Measurements from ENCODE around the gene PGM2. TPM values are rescaled to one million over a fixed set of nuclear protein-coding genes. Genes with fewer than 3 reads are reported as not detected.

Gene PGM2
- total RNA-seq, 1 experiment from 2014 or later, result 20.9 TPM

DNA sequence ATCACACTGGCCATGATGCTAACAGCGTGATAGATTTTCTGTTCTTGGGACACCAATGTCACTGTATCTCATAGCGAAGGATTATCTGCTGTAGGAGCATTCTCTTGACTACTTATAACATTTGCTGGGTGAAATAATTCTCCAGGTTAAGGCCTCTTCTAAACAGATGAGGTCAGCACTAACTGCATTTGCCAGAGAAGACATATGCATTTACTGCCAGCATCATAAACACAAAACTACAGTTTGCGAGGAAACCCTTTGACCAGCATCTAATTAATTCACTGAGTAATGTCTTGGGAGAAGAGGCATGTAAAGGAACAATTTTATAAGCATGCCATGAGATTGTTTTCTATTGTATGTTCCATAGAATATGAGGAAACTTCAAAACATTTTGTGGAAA, 78.3 kb downstream of the PGM2 start:
- H3K4me3 ChIP-seq, result no peak overlapping the region
- DNase-seq (ENCODE audit: low read depth in 1 of 2, low spot score in 2 of 2), result no peak
- H3K27ac ChIP-seq, result no peak overlapping the region

DNA sequence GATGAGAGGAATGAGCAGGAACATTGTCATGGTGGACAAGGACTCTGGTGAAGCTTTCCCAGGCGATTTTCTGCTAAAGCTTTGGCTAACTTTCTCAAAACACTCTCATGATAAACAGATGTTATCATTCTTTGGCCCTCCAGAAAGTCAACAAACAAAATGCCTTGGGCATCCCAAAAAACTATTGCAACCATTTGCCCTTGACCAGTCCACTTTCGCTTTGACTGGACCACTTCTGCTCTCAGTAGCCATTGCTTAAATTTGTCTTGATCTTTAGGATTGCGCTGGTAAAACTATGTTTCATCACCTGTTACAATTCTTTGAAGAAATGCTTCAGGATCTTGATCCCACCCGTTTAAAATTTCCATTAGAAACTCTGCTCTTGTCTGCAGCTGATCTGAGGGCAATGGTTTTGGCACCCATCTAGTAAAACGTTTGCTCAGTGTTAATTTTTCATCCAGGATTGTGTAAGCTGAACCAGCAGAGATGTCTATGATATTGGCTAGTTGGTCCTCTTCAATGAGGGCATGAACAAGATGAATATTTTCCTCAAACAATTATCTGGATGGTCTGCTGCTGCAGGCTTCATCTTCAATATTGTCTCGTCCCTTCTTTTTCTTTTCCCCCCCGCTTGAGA, 79.2 kb downstream of the PGM2 start:
- no peak for DNase-seq (ENCODE audit: low read depth in 1 of 2, low spot score in 2 of 2)
- no peak overlapping the region for H3K4me3 ChIP-seq
- H3K27me3 ChIP-seq (replicated peaks), result no peaks in the 10 kb centered on the region; the same call in 1 of the 2 replicates
- H3K4me1 ChIP-seq (replicated peaks), result no peaks in the 10 kb centered on the region
- no peaks in the 10 kb centered on the region for H3K36me3 ChIP-seq
- H3K27ac ChIP-seq, result no peak overlapping the region
- no peaks in the 10 kb centered on the region for H3K9me3 ChIP-seq (replicated peaks)

More for the DNA sequence above, 78.3 kb downstream of the PGM2 start:
- Histone ChIP-seq H3K4me1 (replicated peaks) (no peaks in the 10 kb centered on the region), H3K9me3 (replicated peaks) (no peaks in the 10 kb centered on the region), H3K27me3 (replicated peaks) (no peaks in the 10 kb centered on the region; the same call in 1 of the 2 replicates), H3K36me3 (no peaks in the 10 kb centered on the region)

DNA sequence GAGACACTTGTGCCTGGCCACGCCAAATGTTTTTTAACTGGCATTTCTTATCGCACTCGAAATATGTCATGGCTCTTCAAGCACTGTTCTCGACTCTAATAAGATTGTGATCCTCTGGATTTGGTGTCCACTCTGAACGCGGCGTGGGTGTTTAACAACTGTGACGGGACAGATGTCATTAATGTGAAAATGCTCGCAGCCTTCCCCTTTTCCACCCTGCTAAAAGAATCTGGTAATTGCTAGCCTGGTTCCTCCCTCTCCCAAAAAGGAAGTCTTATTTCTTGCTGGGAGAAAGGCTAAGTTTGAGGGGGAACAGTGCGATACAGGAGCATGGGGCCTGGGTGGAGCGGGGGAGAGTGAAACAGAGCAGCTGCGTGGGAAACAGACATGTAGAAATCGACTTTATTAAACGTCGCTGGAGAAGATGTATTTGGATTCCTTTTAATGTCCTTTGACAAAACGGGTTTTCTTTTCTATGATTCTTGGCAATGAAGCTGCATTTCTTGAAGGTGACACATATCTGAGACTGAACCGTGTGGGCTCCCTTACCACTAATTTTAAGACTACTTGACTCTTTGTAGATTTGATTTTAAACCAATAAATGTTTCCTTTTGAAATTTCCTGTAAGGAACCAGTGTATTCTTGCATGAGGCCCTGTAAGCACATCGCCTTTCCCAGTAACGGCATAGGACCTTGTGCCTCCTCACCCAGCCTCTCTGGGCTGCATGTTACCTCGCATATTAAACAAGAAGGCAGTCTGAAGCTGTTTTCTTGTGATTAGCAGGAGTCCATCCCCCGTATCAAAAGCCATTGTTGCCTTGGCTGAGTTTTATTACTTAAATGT, 82.2 kb downstream of the PGM2 start:
- Histone ChIP-seq H3K27ac (no peak overlapping the region), H3K27me3 (replicated peaks) (no peaks in the 10 kb centered on the region; the same call in 1 of the 2 replicates)
- no peak for DNase-seq (ENCODE audit: low read depth in 1 of 2, low spot score in 2 of 2)

DNA sequence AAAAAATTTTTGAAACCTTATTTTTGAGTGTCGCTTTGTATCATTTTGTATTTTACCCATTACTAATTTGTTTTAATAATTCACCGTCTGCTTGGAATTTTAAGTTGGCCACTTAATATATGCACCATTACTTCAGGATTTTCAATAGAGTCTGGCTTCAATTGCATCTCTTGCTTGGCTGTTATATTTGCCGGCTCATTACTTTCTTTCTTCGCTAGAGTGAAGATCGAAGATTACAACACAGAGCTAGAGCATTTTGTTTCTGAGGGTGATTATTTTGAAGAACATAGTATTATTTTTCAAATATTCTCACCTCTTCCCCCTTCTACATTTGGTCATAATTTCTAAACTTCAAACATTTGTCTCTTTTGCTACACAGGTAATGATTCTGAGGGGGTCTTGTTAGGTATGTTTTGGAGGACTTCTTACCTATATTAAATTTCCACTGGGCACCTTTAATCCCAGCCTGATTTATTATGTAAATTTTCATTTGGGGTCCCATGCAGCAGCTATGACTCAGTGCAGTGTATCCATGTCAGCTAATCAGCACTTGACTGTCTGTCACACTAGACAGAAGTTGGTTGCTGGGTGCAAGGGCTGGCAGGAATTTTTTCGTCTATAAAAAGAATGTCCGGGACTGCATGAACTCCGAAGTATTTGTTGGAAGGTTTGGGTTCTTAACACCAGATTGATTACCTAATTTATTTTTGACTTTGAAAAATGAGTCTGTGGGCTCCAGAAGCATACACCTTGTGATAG, 83.0 kb downstream of the PGM2 start:
- DNase-seq (ENCODE audit: low read depth in 1 of 2, low spot score in 2 of 2), result no peak
- H3K27ac ChIP-seq, result no peak overlapping the region
- H3K27me3 ChIP-seq (replicated peaks), result no peaks in the 10 kb centered on the region; the same call in 1 of the 2 replicates
- no peaks in the 10 kb centered on the region for H3K9me3 ChIP-seq (replicated peaks)
- H3K4me3 ChIP-seq, result no peak overlapping the region
- H3K36me3 ChIP-seq, result no peaks in the 10 kb centered on the region
- no peaks in the 10 kb centered on the region for H3K4me1 ChIP-seq (replicated peaks)

More for the DNA sequence above, 82.2 kb downstream of the PGM2 start:
- H3K4me1 ChIP-seq (replicated peaks), result no peaks in the 10 kb centered on the region
- no peaks in the 10 kb centered on the region for H3K9me3 ChIP-seq (replicated peaks)
- no peak overlapping the region for H3K4me3 ChIP-seq
- H3K36me3 ChIP-seq, result no peaks in the 10 kb centered on the region

DNA sequence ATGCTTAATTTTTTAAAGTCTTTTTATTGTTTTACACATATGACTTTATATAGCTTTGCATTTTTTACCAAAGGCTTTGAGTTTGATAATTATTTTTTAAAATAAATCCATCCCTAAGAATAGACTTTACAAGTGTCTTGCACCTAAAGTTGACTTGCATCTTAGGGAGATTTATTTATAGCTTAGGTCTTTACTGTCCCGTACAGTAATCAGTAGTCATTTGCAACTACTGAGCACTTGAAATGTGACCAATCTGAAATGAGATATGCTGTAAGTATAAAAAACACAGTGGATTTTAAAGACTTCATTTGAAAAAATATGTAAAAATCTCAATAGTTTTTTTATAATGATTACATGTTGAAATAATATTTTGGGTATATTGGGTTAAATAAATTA, 83.6 kb downstream of the PGM2 start:
- DNase-seq (ENCODE audit: low read depth in 1 of 2, low spot score in 2 of 2), result no peak
- Histone ChIP-seq H3K27me3 (replicated peaks) (no peaks in the 10 kb centered on the region), H3K36me3 (no peaks in the 10 kb centered on the region), H3K9me3 (replicated peaks) (no peaks in the 10 kb centered on the region), H3K4me1 (replicated peaks) (no peaks in the 10 kb centered on the region), H3K4me3 (no peak overlapping the region), H3K27ac (no peak overlapping the region)

Other genes starting within 250 kb of the PGM2 start
- gene RELL1, start 140.3 kb upstream of the PGM2 start, total RNA-seq (2014; rRNA removed; shearing (Covaris generic)), result 55.7 and 62.2 TPM in 2 replicates
- gene TBC1D1, start 64.4 kb downstream of the PGM2 start, total RNA-seq (2014; rRNA removed; shearing (Covaris generic)), result 91.6 and 97.1 TPM in 2 replicates
- gene PTTG2, start 133.7 kb downstream of the PGM2 start, total RNA-seq (2014; rRNA removed; shearing (Covaris generic)), result not detected in 2 replicates

All from SJSA1 (cell line).